Activated gamma-delta T cell treated with Interleukin-2 at 50 U/mL for 16 hours (primary cell): Measurements from ENCODE around the gene DNM2.
"Not testable (repeated sequence)": the region's sequence is repeated elsewhere in the genome, so short reads cannot be mapped to it uniquely, and the experiment has no call there.

ENCODE experiments used
- DNase-seq: peaks from one replicate; pipeline ENCODE4 v3.0.0-alpha.2; 2020

Gene DNM2

GRCh38 chr19:10756371-10756770 lies 38.5 kb downstream of the DNM2 start:
- DNase-seq: no peak

DNA sequence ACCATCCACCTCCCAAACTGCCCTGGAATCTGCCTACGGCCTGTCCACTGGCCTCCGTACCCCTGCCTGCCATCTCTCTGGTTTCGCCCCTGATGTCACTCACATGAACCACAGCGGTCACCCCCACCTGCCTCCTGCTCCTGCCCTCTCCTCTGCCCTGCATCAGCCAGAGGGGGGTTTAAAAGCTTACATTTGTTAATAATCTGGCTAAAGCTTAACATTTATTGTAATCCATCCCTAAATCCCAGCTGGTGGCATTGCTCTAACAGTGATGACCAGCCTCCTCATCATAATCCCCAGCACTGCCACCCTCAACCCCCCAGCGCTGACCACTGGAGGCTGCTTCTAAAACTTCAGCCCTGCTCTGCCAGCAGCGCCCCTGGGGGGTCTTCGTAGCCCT lies 38.9 kb downstream of the DNM2 start:
- DNase-seq: no peak

DNA sequence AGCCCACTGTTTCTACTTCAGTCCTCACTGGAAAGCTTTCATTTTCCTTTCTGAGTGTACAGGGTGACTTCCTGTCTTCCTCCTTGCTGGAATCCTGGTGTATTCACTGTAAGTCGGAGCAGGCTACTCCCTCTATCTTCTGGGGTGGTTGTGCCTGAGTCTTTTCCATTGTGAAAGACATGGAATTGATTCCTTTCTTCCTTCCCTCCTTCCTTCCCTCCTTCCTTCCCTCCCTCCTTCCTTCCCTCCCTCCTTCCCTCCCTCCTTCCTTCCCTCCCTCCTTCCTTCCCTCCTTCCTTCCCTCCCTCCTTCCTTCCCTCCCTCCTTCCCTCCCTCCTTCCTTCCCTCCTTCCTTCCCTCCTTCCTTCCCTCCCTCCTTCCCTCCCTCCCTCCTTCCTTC lies 40.2 kb downstream of the DNM2 start:
- not testable (repeated sequence) for DNase-seq

DNA sequence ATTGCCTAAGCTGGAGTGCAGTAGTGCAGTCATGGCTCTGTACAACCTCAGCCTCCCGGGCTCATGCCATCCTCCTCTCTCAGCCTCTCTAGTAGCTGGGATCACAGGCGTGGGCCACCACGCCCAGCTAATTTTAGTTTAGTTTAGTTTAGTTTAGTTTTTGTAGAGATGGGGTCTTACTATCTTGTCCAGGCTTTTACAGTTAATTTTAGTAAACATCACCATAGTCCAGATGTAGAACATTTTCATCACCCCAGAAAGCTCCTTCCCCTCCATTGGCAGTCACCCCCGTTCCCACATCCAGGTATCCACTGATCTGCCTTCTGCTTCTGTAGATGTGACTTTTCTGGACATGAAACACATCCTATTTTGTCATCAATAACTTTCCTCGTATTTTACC lies 41.1 kb downstream of the DNM2 start:
- DNase-seq: no peak

DNA sequence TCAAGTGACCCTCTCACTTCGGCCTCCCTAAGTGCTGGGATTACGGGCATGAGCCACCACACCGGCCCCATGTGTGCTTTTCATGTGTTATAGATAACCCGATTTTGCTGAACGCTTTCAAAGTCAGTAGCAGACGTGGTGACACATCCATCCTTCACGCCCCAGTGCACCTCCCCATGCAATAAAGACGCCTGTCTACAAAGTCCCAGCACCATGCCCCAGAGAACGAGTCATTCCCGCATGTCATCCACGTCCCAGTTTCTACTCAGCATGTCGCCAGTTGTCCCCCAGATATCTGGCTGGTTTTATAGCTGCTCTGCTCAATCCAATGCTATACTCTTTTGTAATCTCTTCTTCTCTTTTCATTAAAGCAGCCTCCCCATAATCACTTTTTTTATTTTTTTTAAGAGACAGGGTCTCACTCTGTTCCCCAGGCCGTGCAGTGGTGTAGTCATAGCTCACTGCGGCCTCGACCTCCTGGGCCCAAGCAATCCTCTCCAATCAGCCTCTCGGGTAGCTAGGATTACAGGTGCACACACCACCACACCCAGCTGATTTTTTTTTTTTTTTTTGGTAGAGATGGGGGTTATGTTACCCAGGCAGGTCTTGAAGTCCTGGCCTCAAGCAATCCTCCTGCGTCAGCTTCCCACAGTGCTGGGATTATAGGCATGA lies 42.5 kb downstream of the DNM2 start:
- DNase-seq: peak; percentile 18

GRCh38 chr19:10761443-10762250 lies 43.8 kb downstream of the DNM2 start:
- DNase-seq: no peak

DNA sequence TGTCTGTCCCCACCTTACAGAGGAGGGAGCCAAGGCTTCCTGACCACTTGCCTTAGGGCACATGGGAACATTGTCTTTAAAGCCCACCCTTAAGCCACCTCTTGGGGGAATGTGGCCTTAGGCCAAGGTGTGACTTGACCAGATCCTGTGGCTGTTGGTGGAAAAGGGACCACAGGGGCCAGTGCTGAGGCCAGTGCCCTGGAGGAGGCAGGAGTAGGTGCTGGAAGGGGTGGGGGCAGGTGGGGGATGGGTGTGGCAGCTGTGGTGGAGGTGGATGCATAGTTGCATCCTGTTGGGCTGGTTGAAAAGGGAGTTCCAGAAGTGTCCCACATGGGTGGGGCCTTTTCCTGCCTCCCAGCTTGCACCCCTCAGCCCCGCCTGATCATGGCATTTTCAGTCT lies 44.8 kb downstream of the DNM2 start:
- peak; percentile 34 for DNase-seq

GRCh38 chr19:10763411-10763810 lies 45.5 kb downstream of the DNM2 start:
- no peak for DNase-seq

DNA sequence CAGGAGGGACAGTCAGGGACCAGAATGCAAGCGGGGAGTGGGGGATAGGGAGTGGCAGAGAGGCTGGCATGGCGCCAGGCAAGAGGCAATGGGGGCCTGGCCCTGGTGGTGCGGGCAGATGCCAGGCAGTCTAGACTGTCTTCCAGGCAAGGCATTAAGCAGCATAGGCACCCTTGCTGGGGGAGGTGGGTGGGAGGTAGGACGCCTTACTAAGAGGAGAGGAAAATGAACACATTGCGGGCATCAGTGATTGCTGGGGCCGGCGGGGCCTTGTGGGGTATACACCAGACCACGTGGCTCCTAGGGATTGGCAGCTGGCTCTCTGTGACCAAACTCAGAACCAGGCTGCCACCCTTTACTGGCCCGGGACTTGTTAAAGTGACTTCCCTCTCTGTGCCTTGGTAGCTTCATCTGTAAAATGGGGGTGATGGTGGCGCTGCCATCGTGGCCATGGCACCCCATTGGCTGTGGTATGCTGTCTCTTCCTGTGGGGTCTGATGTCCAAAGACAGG lies 46.0 kb downstream of the DNM2 start:
- no peak for DNase-seq

DNA sequence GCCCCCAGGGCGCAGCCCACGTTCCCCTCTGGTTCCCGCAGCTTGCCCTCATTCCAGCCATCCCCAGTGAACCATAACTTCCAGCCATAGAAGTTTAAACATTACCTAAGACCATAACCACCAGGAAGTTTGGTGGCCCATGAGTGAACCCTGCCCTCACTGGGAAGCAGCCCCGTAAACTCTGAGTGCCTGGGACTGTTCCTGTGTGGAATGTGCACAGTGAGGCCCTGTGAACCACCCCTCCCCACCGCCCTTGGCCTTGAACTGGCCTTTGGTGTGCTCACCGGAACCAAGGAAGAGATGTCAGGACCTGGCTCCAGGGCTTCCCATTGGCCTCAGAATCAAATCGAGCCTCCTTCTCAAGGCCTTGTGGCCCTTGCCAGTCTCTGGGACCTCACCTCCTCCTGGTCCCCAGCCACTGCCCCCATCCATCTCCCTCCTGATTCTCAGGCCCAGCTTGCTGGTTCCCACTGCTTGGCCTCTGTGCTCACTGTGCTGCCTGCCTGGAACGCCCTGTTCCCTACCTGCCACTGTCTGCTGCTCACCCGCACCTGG lies 46.5 kb downstream of the DNM2 start:
- no peak for DNase-seq

GRCh38 chr19:10766049-10766623 lies 48.3 kb downstream of the DNM2 start:
- no peak for DNase-seq

DNA sequence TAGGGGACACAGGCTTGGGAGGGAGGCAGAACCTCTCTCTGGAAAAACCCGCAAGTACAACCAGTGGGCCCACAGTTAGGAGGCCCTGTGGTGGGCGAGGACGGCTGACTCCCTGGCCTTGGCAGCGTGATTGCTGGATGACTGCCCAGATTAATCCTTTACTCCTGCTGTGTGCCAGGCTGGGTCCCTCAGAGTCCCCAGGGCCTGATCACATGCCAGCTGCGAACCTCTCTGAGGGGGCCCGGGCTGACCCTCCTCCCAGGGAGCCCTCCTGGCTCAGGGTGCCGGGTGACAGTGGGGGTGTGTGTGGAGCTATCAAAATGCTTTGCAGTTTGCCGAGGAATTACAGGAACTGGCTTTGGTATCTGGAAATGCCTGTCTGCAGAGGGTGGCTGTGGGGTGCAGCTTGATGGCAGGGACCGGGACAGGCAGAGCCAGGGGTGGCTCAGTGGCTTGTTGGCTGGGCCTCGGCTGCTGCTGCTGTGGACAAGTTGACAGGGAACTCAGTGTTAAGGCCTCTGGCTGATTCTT lies 48.9 kb downstream of the DNM2 start:
- DNase-seq: no peak

GRCh38 chr19:10767726-10768125 lies 49.8 kb downstream of the DNM2 start:
- DNase-seq: no peak

GRCh38 chr19:10768369-10768768 lies 50.5 kb downstream of the DNM2 start:
- DNase-seq: no peak

- DNase-seq: no peak
Measured at GRCh38 chr19:10768936-10769335, 51.1 kb downstream of the DNM2 start.

DNA sequence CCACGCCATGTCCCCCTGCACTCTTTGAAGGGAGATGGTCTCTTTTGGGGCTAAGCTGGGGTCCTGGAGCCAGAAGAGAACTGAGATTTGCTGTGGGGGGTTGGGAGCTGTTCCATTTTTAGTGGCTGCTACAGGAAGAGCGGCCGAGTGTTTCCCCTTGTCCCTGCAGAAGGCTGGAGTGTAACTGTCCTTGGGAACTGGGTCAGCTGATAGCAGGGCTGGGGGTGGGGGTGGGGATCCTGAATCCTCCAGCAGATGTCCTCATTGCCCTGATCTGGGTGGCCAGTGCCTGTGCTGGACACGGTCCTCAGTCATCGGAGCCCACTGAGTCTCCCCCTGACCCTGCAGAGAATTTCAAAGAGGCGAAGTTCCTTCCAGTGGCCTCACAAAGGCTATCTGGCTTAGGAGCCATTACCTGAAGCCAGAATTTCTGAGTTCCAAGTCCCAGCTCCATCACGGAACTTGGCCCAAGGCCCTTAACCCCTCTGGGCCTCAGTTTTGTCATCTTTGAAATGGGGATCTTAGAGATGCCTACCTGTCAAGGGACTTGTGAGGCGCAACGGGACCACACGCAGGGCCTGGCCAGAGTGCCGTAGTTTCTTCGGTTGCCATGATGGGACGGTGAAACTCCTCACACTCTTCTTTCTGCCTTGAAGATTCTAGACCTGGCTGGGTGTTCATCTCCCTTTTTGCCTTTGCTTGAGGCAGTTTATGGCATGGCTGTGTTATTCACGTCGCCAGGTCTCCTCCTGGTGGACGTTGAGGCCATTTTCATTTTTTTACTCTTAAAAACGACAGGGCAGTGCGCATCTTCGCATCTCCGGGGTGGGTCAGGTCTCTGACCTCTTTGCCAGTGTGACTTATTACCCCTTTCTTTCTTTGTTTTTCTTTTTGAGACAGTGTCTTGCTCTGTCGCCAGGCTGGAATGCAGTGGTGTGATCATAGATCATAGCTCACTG lies 51.9 kb downstream of the DNM2 start:
- DNase-seq: no peak

- DNase-seq: no peak
Measured at GRCh38 chr19:10773969-10774368, 56.1 kb downstream of the DNM2 start.

- DNase-seq: no peak
Measured at GRCh38 chr19:10774893-10775292, 57.0 kb downstream of the DNM2 start.

DNA sequence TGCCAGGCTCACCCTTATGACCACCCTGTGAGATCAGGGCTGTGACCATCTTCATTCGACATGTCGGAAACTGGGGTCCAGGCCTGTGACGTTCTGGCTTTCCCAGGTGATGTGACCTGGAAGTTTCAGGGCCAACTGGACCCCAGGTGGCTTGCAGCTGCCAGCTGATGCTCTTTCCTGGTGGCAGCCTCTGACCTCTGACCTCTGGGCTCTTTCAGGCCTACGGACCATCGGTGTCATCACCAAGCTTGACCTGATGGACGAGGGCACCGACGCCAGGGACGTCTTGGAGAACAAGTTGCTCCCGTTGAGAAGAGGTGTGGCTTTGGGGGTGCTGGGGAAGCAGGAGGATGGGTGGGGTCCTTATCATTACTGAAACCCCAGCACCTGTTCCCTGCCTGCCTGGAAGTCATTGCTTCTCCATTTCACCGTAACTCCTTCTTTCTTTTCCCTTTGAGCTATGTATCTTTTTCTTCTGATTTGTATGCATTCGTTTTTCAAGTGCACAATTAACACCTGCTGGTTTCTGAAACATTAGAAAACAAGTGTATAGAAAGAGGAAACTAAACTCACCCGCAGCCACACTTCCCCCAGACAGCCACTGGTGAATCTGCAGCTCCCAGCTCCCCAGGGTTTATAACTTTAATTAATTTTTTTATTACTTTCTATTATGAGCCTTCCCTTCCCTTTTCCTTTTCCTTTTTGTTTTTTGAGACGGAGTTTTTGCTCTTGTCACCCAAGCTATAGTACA lies 59.2 kb downstream of the DNM2 start:
- no peak for DNase-seq

DNA sequence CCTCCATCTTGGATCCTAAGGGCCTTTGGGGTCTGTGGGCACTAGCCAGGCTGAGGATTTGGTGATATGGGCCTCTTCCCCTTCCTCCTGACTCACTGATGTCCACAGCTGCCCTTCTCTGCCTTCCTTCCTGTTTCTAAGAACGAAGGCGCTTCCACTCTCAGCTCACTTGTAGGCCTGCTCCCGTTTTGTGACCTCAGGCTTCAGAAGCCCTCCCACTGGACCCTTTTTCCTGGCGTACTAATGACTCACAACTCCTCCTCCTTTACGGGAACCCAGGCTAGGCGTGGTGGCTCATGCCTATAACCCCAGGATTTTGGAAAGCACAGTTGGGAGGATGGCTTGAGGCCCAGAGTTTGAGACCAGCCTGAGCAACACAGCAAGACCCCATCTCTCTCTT lies 62.5 kb downstream of the DNM2 start:
- DNase-seq: no peak

DNA sequence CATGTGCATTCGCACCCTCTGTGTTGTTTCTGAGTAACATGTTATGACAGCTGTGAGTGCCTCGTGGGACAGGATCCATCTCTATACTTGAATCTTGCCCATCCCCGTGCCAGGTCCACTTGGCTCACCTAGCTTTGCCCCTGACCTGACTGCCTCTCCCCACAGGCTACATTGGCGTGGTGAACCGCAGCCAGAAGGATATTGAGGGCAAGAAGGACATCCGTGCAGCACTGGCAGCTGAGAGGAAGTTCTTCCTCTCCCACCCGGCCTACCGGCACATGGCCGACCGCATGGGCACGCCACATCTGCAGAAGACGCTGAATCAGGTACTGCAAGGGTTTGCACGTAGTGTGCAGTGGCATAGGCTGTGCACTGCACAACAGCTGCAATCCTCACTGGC lies 64.9 kb downstream of the DNM2 start:
- DNase-seq: no peak
